Activated T-helper 1 cell treated with anti-CD3 and anti-CD28 coated beads, Interleukin-12 subunit alpha, Interleukin-12 subunit beta, Interleukin-2, Interleukin-4 antibody, amounts not matched to agents 30 ng/mL and 10 ng/mL and 1 ng/mL, durations not matched to agents 14 hours and 24 hours and 36 hours (primary cell): ENCODE data around the gene ARMH3. TPM values are rescaled to one million over a fixed set of nuclear protein-coding genes. Genes with fewer than 3 reads are reported as not detected.
"Not testable (repeated sequence)": the region's sequence is repeated elsewhere in the genome, so short reads cannot be mapped to it uniquely, and the experiment has no call there.

Source experiments
- DNase-seq: peaks from one replicate; pipeline ENCODE4 v3.0.0; 2021; ENCODE audit warnings: low spot score
- H3K27ac Mint-ChIP-seq: one replicate; pipeline ENCODE4 v1.8.0; 2021; ENCODE audit warnings: mild to moderate bottlenecking, mixed read lengths
- H3K27me3 Mint-ChIP-seq: one replicate; pipeline ENCODE4 v1.8.0; 2022; ENCODE audit warnings: mild to moderate bottlenecking, moderate library complexity, mixed read lengths; ENCODE audit not compliant: insufficient read depth
- H3K36me3 Mint-ChIP-seq: one replicate; pipeline ENCODE4 v1.8.0; 2021; ENCODE audit warnings: low read depth, mixed read lengths
- H3K4me1 Mint-ChIP-seq: one replicate; pipeline ENCODE4 v1.8.0; 2021; ENCODE audit warnings: low read depth, mixed read lengths
- H3K4me3 Mint-ChIP-seq: one replicate; pipeline ENCODE4 v1.8.0; 2021; ENCODE audit warnings: mild to moderate bottlenecking, moderate library complexity, mixed read lengths
- H3K9me3 Mint-ChIP-seq: one replicate; pipeline ENCODE4 v1.8.0; 2021; ENCODE audit warnings: mixed read lengths
- intact Hi-C: fragments of 100-400 bp; cut with micrococcal nuclease; formaldehyde crosslinking; loops from one replicate; pipeline ENCODE4 v1.15.1; 2024
- total RNA-seq: library from RNA; stranded (reverse); gene quantifications from 2 replicates; pipeline ENCODE4 v1.2.3, GENCODE V29; 2022

Gene ARMH3
- total RNA-seq, 1 donor from 2014 or later, result 21.5 TPM

DNA sequence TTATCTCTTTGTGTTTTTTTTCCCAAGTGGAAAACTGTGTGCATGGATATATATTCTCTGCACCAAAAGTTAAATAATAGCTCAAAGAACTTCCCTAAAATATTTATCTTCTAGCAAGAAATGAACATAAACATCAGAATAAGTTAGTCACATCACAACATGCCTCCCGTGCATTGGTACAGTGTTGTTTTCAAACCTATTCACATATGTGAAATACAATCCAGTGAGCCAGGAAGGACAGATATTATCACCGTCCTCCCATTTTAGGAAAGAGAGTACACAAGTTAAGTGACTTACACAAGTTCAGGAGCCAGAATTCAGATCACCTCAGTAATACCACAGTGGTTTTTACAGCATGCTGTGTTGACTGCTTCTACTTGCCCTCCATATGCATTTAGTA, 22.2 kb downstream of the ARMH3 start:
- Mint-ChIP-seq H3K36me3 (peaks cover 17% of the 10 kb centered on the region), H3K27me3 (no peaks in the 10 kb centered on the region), H3K4me3 (no peak overlapping the region), H3K27ac (no peak overlapping the region), H3K9me3 (no peaks in the 10 kb centered on the region), H3K4me1 (no peaks in the 10 kb centered on the region)
- intact Hi-C loops, result no loop called here
- DNase-seq, result no peak

DNA sequence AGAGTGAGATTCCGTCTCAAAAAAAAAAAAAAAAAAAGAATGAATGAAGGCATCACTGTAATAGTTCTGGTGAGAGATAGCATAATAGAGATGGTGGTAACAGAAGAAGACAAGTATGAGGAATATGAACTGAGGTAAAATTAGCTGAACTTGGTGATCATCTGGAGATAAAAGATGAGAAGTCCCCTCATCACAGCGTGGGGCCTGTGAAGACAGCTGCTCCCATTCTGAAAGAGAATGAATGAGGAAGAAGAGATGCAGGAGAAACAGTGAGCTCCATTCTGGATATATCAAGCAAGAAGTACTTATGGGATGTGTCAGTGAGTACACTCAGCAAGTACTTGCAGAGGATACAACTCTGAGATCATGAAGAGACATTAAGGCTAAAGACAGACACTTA, 28.7 kb downstream of the ARMH3 start:
- Mint-ChIP-seq H3K9me3 (no peaks in the 10 kb centered on the region), H3K4me3 (no peak overlapping the region), H3K27me3 (no peaks in the 10 kb centered on the region), H3K27ac (no peak overlapping the region), H3K36me3 (peaks cover 22% of the 10 kb centered on the region), H3K4me1 (no peaks in the 10 kb centered on the region)
- no peak for DNase-seq
- intact Hi-C loops, result no loop called here

DNA sequence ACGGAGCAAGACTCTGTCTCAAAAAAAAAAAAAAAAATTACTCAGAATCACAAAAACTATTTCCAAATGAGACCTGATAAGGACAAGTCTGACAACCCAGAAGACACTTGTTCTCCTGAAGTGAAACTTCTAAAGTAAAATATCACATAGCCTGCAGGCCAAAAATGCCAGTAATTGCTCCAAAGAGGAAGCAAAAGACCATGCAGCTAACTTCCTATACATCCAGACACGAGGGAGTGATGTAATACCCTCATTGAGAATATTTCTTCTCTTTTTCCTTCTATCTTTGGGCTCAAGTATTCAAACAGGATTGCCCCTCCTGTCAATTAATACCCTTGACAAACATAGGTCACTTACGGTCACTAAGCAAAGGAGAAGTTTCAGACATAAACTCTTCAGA, 31.2 kb downstream of the ARMH3 start:
- H3K4me1 Mint-ChIP-seq, result no peaks in the 10 kb centered on the region
- intact Hi-C loops, result no loop called here
- no peaks in the 10 kb centered on the region for H3K27me3 Mint-ChIP-seq
- H3K9me3 Mint-ChIP-seq, result peaks cover 4% of the 10 kb centered on the region
- peaks cover 24% of the 10 kb centered on the region for H3K36me3 Mint-ChIP-seq
- no peak overlapping the region for H3K27ac Mint-ChIP-seq
- H3K4me3 Mint-ChIP-seq, result no peak overlapping the region
- no peak for DNase-seq

DNA sequence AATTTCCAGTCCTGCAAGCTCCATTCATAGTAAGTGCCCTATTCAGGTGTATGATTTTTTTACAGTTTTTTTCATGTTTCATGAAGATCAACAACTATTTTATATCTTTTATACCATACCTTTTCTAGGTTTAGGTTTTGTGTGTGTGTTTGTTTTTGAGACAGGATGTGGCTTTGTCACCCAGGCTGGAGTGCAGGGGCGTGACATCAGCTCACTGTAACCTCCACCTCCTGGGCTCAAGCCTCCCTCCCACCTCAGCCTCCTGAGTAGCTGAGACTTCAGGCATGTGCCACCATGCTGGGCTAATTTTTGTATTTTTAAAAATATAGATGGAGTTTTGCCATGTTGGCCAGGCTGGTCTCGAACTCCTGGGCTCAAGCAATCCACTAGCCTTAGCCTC, 35.0 kb downstream of the ARMH3 start:
- peak; percentile 4 for DNase-seq
- Mint-ChIP-seq H3K36me3 (peaks cover 27% of the 10 kb centered on the region), H3K27ac (no peak overlapping the region), H3K27me3 (no peaks in the 10 kb centered on the region), H3K4me3 (no peak overlapping the region), H3K4me1 (no peaks in the 10 kb centered on the region), H3K9me3 (peaks cover 4% of the 10 kb centered on the region)
- intact Hi-C loops, result no loop called here

DNA sequence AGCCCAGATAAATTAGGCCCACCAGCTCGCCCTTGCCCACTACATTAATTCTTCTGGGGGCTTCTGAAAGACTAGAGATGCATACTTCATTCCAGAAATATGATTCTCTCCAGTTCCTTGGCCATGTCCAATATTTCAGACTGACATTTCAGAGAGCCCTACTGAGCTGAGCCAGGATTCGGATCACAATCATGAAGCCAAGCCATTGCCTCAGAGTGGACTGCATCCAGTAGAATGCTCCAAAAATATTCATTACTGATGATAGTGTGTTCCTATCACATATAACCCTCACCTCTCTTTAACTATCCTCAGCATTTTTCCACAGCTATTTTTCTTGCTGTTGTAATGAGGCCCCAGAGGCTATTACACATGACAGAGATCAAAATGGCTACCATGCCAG, 38.7 kb downstream of the ARMH3 start:
- intact Hi-C loops, result no loop called here
- H3K36me3 Mint-ChIP-seq, result peaks cover 26% of the 10 kb centered on the region

DNA sequence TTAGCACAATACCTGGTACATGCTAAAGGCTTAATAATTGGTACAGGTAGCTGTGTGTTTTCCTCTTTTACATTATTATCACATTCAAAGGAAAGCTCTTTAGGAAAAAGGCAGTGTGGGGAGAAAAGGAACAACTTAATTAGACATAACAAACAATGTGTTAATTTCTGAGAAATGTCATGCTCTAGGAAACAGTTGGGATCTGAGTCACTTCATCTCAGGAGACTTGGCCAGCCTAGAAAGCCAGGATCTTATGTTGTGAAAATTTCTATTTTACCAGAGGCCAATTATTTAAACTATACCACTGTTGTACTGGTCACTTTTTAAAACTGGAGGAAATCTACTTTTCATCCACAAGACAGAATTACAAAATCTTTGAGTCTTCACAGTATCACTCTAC, 39.6 kb downstream of the ARMH3 start:
- no peak overlapping the region for H3K27ac Mint-ChIP-seq
- no peaks in the 10 kb centered on the region for H3K9me3 Mint-ChIP-seq
- peaks cover 26% of the 10 kb centered on the region for H3K36me3 Mint-ChIP-seq
- H3K27me3 Mint-ChIP-seq, result no peaks in the 10 kb centered on the region
- no peaks in the 10 kb centered on the region for H3K4me1 Mint-ChIP-seq
- no peak overlapping the region for H3K4me3 Mint-ChIP-seq
- no peak for DNase-seq
- intact Hi-C loops, result no loop called here

More for the DNA sequence above, 38.7 kb downstream of the ARMH3 start:
- H3K4me3 Mint-ChIP-seq, result no peak overlapping the region
- peaks cover 4% of the 10 kb centered on the region for H3K9me3 Mint-ChIP-seq
- H3K27ac Mint-ChIP-seq, result no peak overlapping the region
- H3K27me3 Mint-ChIP-seq, result no peaks in the 10 kb centered on the region
- no peak for DNase-seq
- H3K4me1 Mint-ChIP-seq, result no peaks in the 10 kb centered on the region

DNA sequence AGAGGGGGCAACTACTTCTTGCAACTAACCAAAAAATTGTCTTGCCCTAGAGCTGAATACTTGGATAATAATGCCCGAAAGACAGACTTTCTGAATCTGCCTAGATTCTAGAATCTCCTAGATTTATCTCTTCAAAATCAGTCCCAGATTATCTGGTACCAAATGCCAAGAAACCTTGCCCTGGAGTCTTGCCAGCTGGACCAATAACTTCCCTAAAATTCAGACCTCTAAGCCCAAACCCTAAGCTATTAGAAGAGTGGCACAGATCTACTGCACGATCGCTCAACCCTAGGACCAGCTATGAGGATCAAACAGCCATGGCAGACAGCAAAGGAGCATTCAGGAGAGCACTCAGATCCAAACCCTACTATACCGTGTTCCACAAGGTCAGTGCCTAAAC, 45.0 kb downstream of the ARMH3 start:
- no peak overlapping the region for H3K27ac Mint-ChIP-seq
- no peak for DNase-seq
- no peaks in the 10 kb centered on the region for H3K9me3 Mint-ChIP-seq
- H3K36me3 Mint-ChIP-seq, result peaks cover 28% of the 10 kb centered on the region
- intact Hi-C loops, result loop anchor here (1.0 to 5.0 kb wide), 4 partner anchors 61 to 175 kb away; no protein-coding TSS in a partner anchor
- no peaks in the 10 kb centered on the region for H3K4me1 Mint-ChIP-seq
- H3K27me3 Mint-ChIP-seq, result no peaks in the 10 kb centered on the region
- H3K4me3 Mint-ChIP-seq, result no peak overlapping the region

DNA sequence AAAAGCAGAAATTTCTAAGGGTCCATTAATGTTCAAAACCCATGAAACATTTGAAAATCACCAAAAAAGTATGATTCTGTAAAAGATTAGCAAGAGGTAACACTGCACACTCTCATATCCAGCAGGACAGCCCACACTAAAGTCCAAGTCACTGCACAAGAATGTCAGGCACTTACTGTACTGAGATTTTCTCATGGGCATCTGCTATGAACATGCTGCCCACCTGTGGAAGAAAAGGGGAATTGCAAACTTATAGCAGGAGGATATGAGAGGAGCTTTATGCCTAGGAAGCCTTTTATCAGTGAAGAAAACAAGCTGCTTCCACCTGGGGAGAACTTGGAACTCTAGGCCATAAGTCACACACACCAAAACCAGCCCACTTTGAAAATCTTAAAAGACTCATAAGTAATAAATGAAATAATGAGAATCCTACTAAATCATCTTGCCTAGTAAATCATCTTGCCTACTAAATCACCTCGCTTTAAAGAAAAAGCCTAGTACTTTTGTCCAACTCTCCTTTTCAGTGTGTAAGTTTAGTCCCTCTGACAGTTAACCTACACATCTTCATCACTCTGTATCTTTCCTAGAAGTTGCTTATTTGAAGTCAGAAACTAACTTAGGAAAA, 46.1 kb downstream of the ARMH3 start:
- DNase-seq, result peak; percentile 41
- no peaks in the 10 kb centered on the region for H3K9me3 Mint-ChIP-seq
- no peak overlapping the region for H3K4me3 Mint-ChIP-seq
- no peak overlapping the region for H3K27ac Mint-ChIP-seq
- H3K4me1 Mint-ChIP-seq, result no peaks in the 10 kb centered on the region
- intact Hi-C loops, result loop anchor here (1.0 to 5.0 kb wide), 4 partner anchors 62 to 174 kb away; no protein-coding TSS in a partner anchor
- H3K27me3 Mint-ChIP-seq, result no peaks in the 10 kb centered on the region
- H3K36me3 Mint-ChIP-seq, result peaks cover 35% of the 10 kb centered on the region

DNA sequence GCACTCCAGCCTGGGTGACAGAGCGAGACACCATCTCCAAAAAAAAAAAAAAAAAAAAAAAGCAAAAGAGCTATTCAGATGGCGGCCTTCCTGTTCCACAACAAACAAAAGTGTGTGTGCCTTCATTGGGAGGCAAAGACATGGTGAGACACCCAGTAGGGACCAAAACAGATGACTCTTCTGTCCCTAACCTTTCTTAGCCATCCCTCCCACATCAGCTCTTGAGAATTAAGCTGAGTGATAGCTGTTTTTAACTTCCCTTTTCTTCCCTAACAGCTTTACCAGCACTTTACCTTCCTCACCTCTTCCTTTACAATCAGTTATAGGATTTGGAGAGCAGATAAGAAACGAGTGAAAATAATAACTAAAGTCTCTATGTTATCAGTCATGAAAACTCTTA, 48.2 kb downstream of the ARMH3 start:
- DNase-seq, result no peak
- H3K4me3 Mint-ChIP-seq, result no peak overlapping the region
- no peaks in the 10 kb centered on the region for H3K9me3 Mint-ChIP-seq
- intact Hi-C loops, result no loop called here
- H3K4me1 Mint-ChIP-seq, result peaks cover 8% of the 10 kb centered on the region
- no peaks in the 10 kb centered on the region for H3K27me3 Mint-ChIP-seq
- H3K36me3 Mint-ChIP-seq, result peaks cover 33% of the 10 kb centered on the region
- H3K27ac Mint-ChIP-seq, result no peak overlapping the region

DNA sequence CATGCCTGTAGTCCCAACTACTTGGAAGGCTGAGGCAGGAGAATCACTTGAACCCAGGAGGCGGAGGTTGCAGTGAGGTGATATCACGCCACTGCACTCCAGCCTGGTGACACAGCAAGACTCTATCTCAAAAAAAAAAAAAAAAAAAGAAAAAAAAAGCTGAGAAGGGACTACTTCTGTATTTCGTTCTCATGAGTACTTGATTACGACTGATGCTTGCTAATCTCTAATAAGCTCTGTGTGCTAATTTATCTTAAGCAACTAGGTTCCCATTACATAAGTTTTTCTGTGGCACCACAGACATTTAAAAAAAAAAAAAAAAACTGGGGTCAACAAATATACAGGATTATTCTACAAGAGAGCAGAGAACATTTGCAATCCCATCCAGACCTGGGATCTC, 48.9 kb downstream of the ARMH3 start:
- H3K4me1 Mint-ChIP-seq, result peaks cover 12% of the 10 kb centered on the region
- H3K27me3 Mint-ChIP-seq, intact Hi-C loops, H3K4me3 Mint-ChIP-seq, H3K27ac Mint-ChIP-seq, DNase-seq, H3K9me3 Mint-ChIP-seq: not testable (repeated sequence)
- peaks cover 37% of the 10 kb centered on the region for H3K36me3 Mint-ChIP-seq

DNA sequence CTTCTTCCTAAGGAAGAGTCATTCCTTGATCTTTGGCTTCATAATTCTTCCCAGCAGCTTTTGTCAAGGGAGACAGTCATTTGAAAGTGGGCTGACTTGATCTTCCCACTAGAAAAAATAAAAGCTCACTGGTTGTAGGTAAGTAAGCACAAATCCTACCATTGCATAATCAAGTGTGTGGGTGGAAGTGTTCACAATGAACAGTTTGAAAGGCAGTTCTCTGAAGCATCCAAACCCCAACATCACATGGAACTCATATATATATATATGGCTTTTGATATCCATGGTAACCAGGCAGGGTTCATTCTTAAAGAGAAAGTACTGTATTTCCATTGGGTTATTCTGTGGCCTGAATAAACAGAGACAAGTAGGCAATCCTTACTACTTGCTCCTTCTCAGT, 51.6 kb downstream of the ARMH3 start:
- intact Hi-C loops, result no loop called here
- no peak for DNase-seq
- peaks cover 36% of the 10 kb centered on the region for H3K36me3 Mint-ChIP-seq
- H3K27me3 Mint-ChIP-seq, result no peaks in the 10 kb centered on the region
- peaks cover 25% of the 10 kb centered on the region for H3K4me1 Mint-ChIP-seq
- H3K27ac Mint-ChIP-seq, result peak overlapping the region; percentile 31
- no peaks in the 10 kb centered on the region for H3K9me3 Mint-ChIP-seq
- H3K4me3 Mint-ChIP-seq, result no peak overlapping the region

DNA sequence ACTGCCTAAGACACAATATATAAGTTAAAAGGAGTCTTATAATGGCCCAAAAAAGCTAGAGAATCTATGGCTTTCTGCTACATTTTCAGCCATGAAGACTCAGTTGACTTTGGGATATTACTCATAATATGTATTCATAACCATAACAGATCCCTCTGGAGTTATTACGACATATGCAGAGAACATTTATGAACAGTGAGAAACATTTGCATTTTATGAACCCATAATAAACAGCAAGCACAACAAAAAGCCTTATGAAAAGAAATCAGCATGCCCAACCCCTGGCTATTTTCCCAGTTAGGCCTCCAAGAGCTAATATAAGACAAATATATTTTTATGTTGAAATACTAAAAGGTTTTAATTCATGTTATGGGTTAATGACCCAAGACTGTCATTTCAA, 52.4 kb downstream of the ARMH3 start:
- Mint-ChIP-seq H3K27ac (no peak overlapping the region), H3K4me3 (no peak overlapping the region), H3K36me3 (peaks cover 38% of the 10 kb centered on the region), H3K4me1 (peaks cover 25% of the 10 kb centered on the region), H3K27me3 (no peaks in the 10 kb centered on the region), H3K9me3 (no peaks in the 10 kb centered on the region)
- no peak for DNase-seq
- intact Hi-C loops, result no loop called here

DNA sequence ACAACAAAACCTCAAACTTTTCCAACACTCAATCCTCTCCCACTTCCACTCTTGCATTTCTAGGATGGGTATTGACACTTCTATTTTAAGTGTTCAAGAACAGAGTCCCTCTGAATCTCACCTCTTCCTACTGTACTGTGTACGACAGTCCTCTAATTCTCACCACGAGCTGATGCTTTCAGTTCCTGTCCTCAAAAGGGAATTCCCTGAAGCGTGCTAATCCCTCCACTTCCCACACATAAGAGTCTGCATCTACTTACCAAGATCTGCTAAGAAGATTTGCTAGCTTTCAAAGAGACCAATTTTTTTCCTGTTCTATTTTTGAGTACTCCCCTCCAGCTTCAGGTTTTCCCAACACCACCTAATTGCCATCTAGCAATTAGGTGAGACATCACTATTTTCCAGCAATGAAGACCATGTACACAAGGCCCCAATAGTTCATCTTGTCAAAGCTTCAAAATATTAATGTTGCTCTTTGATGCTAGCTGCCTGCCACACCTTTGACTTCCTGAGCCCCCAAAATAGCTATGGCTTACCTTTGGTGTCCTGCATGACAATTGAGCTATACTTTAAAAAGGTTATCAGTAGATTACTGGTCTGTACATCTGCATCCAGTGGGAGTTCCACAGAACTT, 54.4 kb downstream of the ARMH3 start:
- H3K36me3 Mint-ChIP-seq, result peaks cover 34% of the 10 kb centered on the region
- DNase-seq, result no peak
- H3K27me3 Mint-ChIP-seq, result no peaks in the 10 kb centered on the region
- H3K4me1 Mint-ChIP-seq, result peaks cover 25% of the 10 kb centered on the region
- peak overlapping the region; percentile 11 for H3K4me3 Mint-ChIP-seq
- no peaks in the 10 kb centered on the region for H3K9me3 Mint-ChIP-seq
- intact Hi-C loops, result no loop called here
- peak overlapping the region; percentile 54 for H3K27ac Mint-ChIP-seq
